ENCODE results near the gene GALNT3. TPM values are rescaled to one million over a fixed set of nuclear protein-coding genes. Genes with fewer than 3 reads are reported as not detected.

Gene GALNT3
- total and polyA plus RNA-seq, 7 experiments from 2014 or later = 2.5 to 20.3 (median 3.7) TPM; not detected in 2

DNA sequence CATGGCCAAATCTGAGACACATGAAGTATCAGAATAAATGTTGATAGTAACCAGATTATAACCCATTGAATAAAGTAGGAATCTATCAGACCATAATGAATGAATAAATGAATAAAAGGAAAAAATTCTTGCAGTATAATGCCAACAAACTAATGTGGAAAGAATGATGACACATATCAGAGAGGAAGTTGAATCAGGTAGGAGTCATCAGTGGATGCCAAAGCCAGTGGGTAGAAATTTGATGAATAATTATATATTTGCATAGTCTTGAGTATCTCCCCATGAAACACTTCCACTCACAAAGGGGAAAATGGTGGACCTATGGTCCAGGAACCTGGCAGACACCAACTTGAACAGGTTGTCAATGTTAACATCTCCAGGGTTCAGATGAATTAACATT is 68.6 kb downstream of the GALNT3 start:
- ChIA-PET CTCF (no interaction called here), POLR2A (no interaction called here)
- no peak for ATAC-seq
- Mint-ChIP-seq H3K36me3 (no peaks in the 10 kb centered on the region), H3K27ac (no peak overlapping the region), H3K4me1 (no peaks in the 10 kb centered on the region), H3K27me3 (peaks cover 0 to 27% (median 15%) of the 10 kb centered on the region in 5 donors), H3K4me3 (no peak overlapping the region), H3K9me3 (peaks cover 0 to 4% (median 0%) of the 10 kb centered on the region in 11 donors)
- no peak overlapping the region for H3K27ac ChIP-seq (ENCODE audit: low read depth, low read length)
- intact Hi-C loops (cut with micrococcal nuclease) = no loop called here
- no peaks in the 10 kb centered on the region for H3K9me3 ChIP-seq (ENCODE audit: control insufficient read depth in 2 of 3, low read length in 3 of 3)
- no peaks in the 10 kb centered on the region for H3K4me1 ChIP-seq (ENCODE audit: control insufficient read depth in 2 of 2, insufficient read depth in 2 of 2, low read length in 2 of 2)
- no peaks in the 10 kb centered on the region for H3K27me3 ChIP-seq (ENCODE audit: control insufficient read depth in 2 of 2, insufficient read depth in 2 of 2, low read length in 2 of 2)
- DNase-seq = no peak
- H3K36me3 ChIP-seq (ENCODE audit: control insufficient read depth in 2 of 3, insufficient read depth in 3 of 3, low read length in 3 of 3) = no peaks in the 10 kb centered on the region
- H3K4me3 ChIP-seq (ENCODE audit: low read length) = no peak overlapping the region

DNA sequence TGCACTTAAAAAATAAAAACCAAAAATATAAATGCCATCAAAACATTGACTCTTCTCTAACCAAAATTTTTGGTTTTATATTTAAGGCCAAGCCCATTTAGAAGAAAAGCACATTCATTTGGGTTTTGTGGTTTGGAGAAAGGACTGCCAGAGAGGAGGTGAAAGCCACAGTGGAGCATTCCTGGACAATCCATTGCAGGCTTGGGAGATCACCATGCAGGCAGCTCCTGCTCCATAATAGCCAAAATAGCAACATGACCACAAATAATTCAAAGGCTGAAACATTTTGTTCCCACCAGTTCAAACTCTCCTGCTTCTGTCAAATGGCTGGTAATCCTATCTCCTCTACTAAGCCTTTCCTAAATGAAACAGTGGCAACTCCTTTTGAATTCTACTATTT is 73.5 kb downstream of the GALNT3 start:
- no peak for ATAC-seq
- POLR2A ChIA-PET = no interaction called here

DNA sequence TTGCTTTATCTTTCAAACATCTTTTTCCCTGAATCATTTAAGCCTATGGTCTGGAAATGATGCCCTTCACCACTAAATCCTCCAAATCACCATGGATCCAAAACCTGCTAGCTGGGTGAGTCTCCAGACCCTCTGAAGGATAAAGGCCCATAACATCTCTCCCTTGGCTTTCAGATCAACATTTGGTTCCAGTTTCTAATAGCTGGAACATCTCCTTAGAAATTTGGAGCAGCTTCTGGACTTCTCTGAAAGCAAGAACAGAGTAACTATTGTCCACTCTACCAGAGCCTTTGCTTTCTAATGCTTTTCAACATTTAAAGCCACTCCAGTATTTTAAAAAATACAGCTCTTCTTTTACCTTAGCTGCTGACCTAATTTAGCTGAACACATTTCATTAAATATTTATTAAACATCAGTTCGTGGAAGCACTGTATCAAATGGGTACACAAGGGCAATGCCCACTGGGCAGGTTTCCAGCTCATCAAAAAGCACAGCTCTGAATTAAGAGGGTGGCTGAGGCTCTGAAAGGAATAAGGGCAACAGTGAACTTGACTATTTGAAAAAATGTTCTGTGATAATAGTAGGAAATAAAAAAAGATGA is 75.3 kb downstream of the GALNT3 start:
- DNase-seq (no peak), ATAC-seq (no peak)
- Mint-ChIP-seq H3K36me3 (no peaks in the 10 kb centered on the region), H3K27ac (no peak overlapping the region), H3K9me3 (peaks cover 0 to 2% (median 0%) of the 10 kb centered on the region in 11 donors), H3K4me1 (no peaks in the 10 kb centered on the region), H3K27me3 (peaks cover 0 to 46% (median 11%) of the 10 kb centered on the region in 5 donors), H3K4me3 (no peak overlapping the region)
- H3K9me3 ChIP-seq (ENCODE audit: control insufficient read depth in 2 of 3, low read length in 3 of 3) = no peaks in the 10 kb centered on the region
- ChIA-PET CTCF (no interaction called here), POLR2A (no interaction called here)
- no peak overlapping the region for H3K4me3 ChIP-seq (ENCODE audit: low read length)
- H3K27me3 ChIP-seq (ENCODE audit: control insufficient read depth in 2 of 2, insufficient read depth in 2 of 2, low read length in 2 of 2) = no peaks in the 10 kb centered on the region
- H3K4me1 ChIP-seq (ENCODE audit: control insufficient read depth in 2 of 2, insufficient read depth in 2 of 2, low read length in 2 of 2) = no peaks in the 10 kb centered on the region
- H3K27ac ChIP-seq (ENCODE audit: low read depth, low read length) = no peak overlapping the region
- H3K36me3 ChIP-seq (ENCODE audit: control insufficient read depth in 2 of 3, insufficient read depth in 3 of 3, low read length in 3 of 3) = no peaks in the 10 kb centered on the region
- intact Hi-C loops (cut with micrococcal nuclease) = no loop called here

More for the DNA sequence above, 73.5 kb downstream of the GALNT3 start:
- H3K27me3 ChIP-seq (ENCODE audit: control insufficient read depth in 2 of 2, insufficient read depth in 2 of 2, low read length in 2 of 2) = no peaks in the 10 kb centered on the region
- no peaks in the 10 kb centered on the region for H3K36me3 ChIP-seq (ENCODE audit: control insufficient read depth in 2 of 3, insufficient read depth in 3 of 3, low read length in 3 of 3)
- H3K27me3 Mint-ChIP-seq = peaks cover 0 to 54% (median 11%) of the 10 kb centered on the region in 5 donors
- intact Hi-C loops (cut with micrococcal nuclease) = no loop called here
- H3K9me3 Mint-ChIP-seq = peaks cover 0 to under 1% (median 0%) of the 10 kb centered on the region in 11 donors
- CTCF ChIA-PET = no interaction called here
- no peak overlapping the region for H3K27ac ChIP-seq (ENCODE audit: low read depth, low read length)
- DNase-seq = no peak
- H3K4me1 ChIP-seq (ENCODE audit: control insufficient read depth in 2 of 2, insufficient read depth in 2 of 2, low read length in 2 of 2) = no peaks in the 10 kb centered on the region
- no peaks in the 10 kb centered on the region for H3K36me3 Mint-ChIP-seq
- H3K9me3 ChIP-seq (ENCODE audit: control insufficient read depth in 2 of 3, low read length in 3 of 3) = no peaks in the 10 kb centered on the region
- H3K27ac Mint-ChIP-seq = no peak overlapping the region
- no peak overlapping the region for H3K4me3 ChIP-seq (ENCODE audit: low read length)
- no peaks in the 10 kb centered on the region for H3K4me1 Mint-ChIP-seq
- no peak overlapping the region for H3K4me3 Mint-ChIP-seq

DNA sequence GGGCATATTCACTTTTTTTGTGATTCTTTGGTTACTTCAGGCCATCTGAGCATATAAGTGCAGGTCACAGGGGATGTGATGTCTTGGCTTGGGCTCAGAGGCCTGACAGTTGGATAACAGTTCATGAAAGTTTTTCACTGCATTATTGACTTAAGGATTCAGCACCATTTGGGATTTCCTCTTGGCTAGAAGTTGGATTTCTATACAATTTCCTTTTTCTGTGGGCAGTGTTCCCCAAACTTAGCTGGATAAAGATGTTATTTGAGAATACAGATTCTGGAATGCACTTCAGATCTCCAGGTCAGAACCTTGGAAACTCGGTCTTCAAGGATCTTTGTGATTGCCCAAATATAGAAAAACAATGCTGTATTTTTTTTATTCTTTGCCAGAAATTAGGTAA is 78.0 kb downstream of the GALNT3 start:
- Histone ChIP-seq H3K27me3 (ENCODE audit: control insufficient read depth in 2 of 2, insufficient read depth in 2 of 2, low read length in 2 of 2) (no peaks in the 10 kb centered on the region), H3K36me3 (ENCODE audit: control insufficient read depth in 2 of 3, insufficient read depth in 3 of 3, low read length in 3 of 3) (no peaks in the 10 kb centered on the region), H3K4me3 (ENCODE audit: low read length) (no peak overlapping the region), H3K9me3 (ENCODE audit: control insufficient read depth in 2 of 3, low read length in 3 of 3) (no peaks in the 10 kb centered on the region), H3K4me1 (ENCODE audit: control insufficient read depth in 2 of 2, insufficient read depth in 2 of 2, low read length in 2 of 2) (no peaks in the 10 kb centered on the region), H3K27ac (ENCODE audit: low read depth, low read length) (no peak overlapping the region)
- ChIA-PET CTCF (no interaction called here), POLR2A (no interaction called here)
- no peak overlapping the region for H3K4me3 Mint-ChIP-seq
- H3K27me3 Mint-ChIP-seq = peaks cover 0 to 32% (median 5%) of the 10 kb centered on the region in 5 donors
- no peaks in the 10 kb centered on the region for H3K36me3 Mint-ChIP-seq
- H3K4me1 Mint-ChIP-seq = no peaks in the 10 kb centered on the region
- ATAC-seq (no peak), DNase-seq (no peak)
- peaks cover 0 to 2% (median 0%) of the 10 kb centered on the region in 11 donors for H3K9me3 Mint-ChIP-seq
- intact Hi-C loops (cut with micrococcal nuclease) = no loop called here
- H3K27ac Mint-ChIP-seq = no peak overlapping the region

DNA sequence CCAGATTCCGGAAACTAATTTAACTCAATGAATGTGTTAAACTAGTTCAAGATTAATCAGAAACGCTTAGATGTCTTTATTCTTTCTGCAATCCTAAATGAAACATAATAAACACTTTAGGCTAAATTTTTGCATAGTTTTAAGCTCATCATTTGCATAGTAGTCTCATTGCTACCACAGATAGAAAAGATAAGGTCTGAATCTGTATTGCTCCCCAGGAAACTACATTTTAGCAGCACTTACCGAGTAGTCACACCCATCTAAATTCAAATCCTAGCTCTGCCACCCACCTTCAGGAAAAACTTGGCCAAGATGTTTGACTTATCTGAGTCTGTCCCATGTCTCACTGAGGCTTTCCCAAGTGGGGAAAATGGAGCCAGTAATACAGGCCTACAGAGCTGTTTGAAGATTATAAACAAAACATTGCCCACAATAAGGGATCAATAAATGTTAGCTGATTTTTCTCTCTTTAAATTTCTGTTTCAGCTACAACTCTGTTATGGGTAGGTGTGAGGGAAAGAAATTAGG is 87.0 kb downstream of the GALNT3 start:
- CTCF ChIA-PET = no interaction called here
- Mint-ChIP-seq H3K27ac (no peak overlapping the region), H3K9me3 (peaks cover 0 to 5% (median 0%) of the 10 kb centered on the region in 11 donors), H3K27me3 (peaks cover 0 to 19% (median 7%) of the 10 kb centered on the region in 5 donors), H3K4me3 (no peak overlapping the region), H3K4me1 (no peaks in the 10 kb centered on the region), H3K36me3 (no peaks in the 10 kb centered on the region)
- no peak for DNase-seq
- Histone ChIP-seq H3K27me3 (ENCODE audit: control insufficient read depth in 2 of 2, insufficient read depth in 2 of 2, low read length in 2 of 2) (no peaks in the 10 kb centered on the region), H3K9me3 (ENCODE audit: control insufficient read depth in 2 of 3, low read length in 3 of 3) (no peaks in the 10 kb centered on the region), H3K4me3 (ENCODE audit: low read length) (no peak overlapping the region), H3K36me3 (ENCODE audit: control insufficient read depth in 2 of 3, insufficient read depth in 3 of 3, low read length in 3 of 3) (no peaks in the 10 kb centered on the region), H3K27ac (ENCODE audit: low read depth, low read length) (no peak overlapping the region), H3K4me1 (ENCODE audit: control insufficient read depth in 2 of 2, insufficient read depth in 2 of 2, low read length in 2 of 2) (no peaks in the 10 kb centered on the region)
- no peak for ATAC-seq
- POLR2A ChIA-PET = no interaction called here
- intact Hi-C loops (cut with micrococcal nuclease) = no loop called here

DNA sequence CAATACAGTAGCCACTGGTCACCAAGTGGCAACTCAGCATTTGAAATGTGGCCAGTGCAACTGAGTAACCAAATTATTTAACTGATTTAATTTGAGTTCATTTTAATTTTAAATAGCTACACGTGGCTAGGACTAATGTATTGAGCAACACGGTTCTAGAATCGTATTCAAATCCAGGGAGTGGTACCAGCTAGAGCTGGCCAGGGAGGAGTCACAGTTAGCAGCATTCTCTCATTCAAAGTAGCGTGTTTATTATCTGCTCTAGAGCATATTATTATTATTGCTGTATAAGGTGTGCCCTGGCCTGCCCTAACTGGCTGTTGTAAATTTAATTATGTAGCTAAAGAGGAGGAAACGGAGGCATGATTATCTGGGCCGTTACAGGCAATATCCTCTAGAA is 92.9 kb downstream of the GALNT3 start:
- H3K36me3 Mint-ChIP-seq = no peaks in the 10 kb centered on the region
- H3K9me3 Mint-ChIP-seq = no peaks in the 10 kb centered on the region
- no peak overlapping the region for H3K4me3 Mint-ChIP-seq
- peaks cover 0 to 20% (median 10%) of the 10 kb centered on the region in 5 donors for H3K27me3 Mint-ChIP-seq
- H3K27ac Mint-ChIP-seq = no peak overlapping the region
- ChIA-PET CTCF (no interaction called here), POLR2A (no interaction called here)
- H3K4me1 ChIP-seq (ENCODE audit: control insufficient read depth in 2 of 2, insufficient read depth in 2 of 2, low read length in 2 of 2) = no peaks in the 10 kb centered on the region
- no peak overlapping the region for H3K4me3 ChIP-seq (ENCODE audit: low read length)
- DNase-seq = no peak
- no peak for ATAC-seq
- H3K36me3 ChIP-seq (ENCODE audit: control insufficient read depth in 2 of 3, insufficient read depth in 3 of 3, low read length in 3 of 3) = no peaks in the 10 kb centered on the region
- no peaks in the 10 kb centered on the region for H3K4me1 Mint-ChIP-seq
- intact Hi-C loops (cut with micrococcal nuclease) = no loop called here
- no peak overlapping the region for H3K27ac ChIP-seq (ENCODE audit: low read depth, low read length)
- H3K9me3 ChIP-seq (ENCODE audit: control insufficient read depth in 2 of 3, low read length in 3 of 3) = no peaks in the 10 kb centered on the region
- H3K27me3 ChIP-seq (ENCODE audit: control insufficient read depth in 2 of 2, insufficient read depth in 2 of 2, low read length in 2 of 2) = no peaks in the 10 kb centered on the region

DNA sequence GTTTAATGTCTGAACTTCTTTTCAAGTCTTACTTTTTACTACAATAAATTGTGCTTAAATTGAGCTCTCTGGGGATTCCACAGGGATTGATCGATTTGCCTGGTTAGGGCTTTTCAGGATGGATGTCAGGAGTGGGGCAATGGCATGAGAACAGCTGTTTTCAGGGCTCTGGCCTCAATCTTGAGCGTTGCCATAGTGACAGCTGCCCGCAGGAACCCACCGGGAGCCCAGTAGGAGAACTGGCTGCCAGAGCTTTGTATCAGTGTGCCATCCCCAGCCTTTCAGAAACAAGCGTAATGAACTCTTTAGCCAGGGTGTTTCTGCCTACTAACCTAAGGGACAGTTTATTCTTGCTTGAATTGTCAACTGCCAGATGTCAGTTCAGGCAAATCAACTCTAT is 93.5 kb downstream of the GALNT3 start:
- Mint-ChIP-seq H3K27me3 (peaks cover 0 to 23% (median 11%) of the 10 kb centered on the region in 5 donors), H3K9me3 (no peaks in the 10 kb centered on the region), H3K27ac (no peak overlapping the region), H3K36me3 (no peaks in the 10 kb centered on the region), H3K4me3 (no peak overlapping the region), H3K4me1 (no peaks in the 10 kb centered on the region)
- no peak for DNase-seq
- H3K36me3 ChIP-seq (ENCODE audit: control insufficient read depth in 2 of 3, insufficient read depth in 3 of 3, low read length in 3 of 3) = no peaks in the 10 kb centered on the region
- H3K27ac ChIP-seq (ENCODE audit: low read depth, low read length) = no peak overlapping the region
- no peak overlapping the region for H3K4me3 ChIP-seq (ENCODE audit: low read length)
- ATAC-seq = no peak
- CTCF ChIA-PET = no interaction called here
- POLR2A ChIA-PET = no interaction called here
- no peaks in the 10 kb centered on the region for H3K4me1 ChIP-seq (ENCODE audit: control insufficient read depth in 2 of 2, insufficient read depth in 2 of 2, low read length in 2 of 2)
- no peaks in the 10 kb centered on the region for H3K9me3 ChIP-seq (ENCODE audit: control insufficient read depth in 2 of 3, low read length in 3 of 3)
- H3K27me3 ChIP-seq (ENCODE audit: control insufficient read depth in 2 of 2, insufficient read depth in 2 of 2, low read length in 2 of 2) = no peaks in the 10 kb centered on the region
- intact Hi-C loops (cut with micrococcal nuclease) = no loop called here

Measured in naive thymus-derived CD4-positive, alpha-beta T cell (primary cell).